Endothelial cell of umbilical vein (primary cell): Measurements from ENCODE around the gene DCC. TPM values are rescaled to one million over a fixed set of nuclear protein-coding genes. Genes with fewer than 3 reads are reported as not detected.

ENCODE experiments used
- BruUV-seq: library from RNA; stranded (reverse); fragments of 400-500 nt; replicated peaks from 2 replicates; lab custom pipeline; 2021; lab: Mats Ljungman, UMichigan
- CTCF ChIA-PET: fragments of 300-600, 350-600 bp; sonication (Branson Sonifier 250); formaldehyde crosslinking; loops from one replicate; lab custom pipeline; 2021; ENCODE audit warnings: antibody characterized with exemption, inconsistent platforms; lab: Charles Lee
- POLR2A ChIA-PET: fragments of 300-600, 350-600 bp; sonication (Branson Sonifier 250); formaldehyde crosslinking; loops from one replicate; lab custom pipeline; 2021; ENCODE audit warnings: antibody characterized with exemption, inconsistent platforms; lab: Charles Lee
- DNase-seq: peaks from one replicate; pipeline ENCODE4 v3.0.0-alpha.2; 2011; ENCODE audit warnings: low read depth, low spot score
- FAIRE-seq: peaks from 2 replicates; lab custom pipeline; 2011; peaks lifted over from hg19 to GRCh38; lab: Jason Lieb, UNC
- H2AFZ ChIP-seq: 2 replicates; pipeline ENCODE4 v1.6.0; 2012; ENCODE audit warnings: low read depth, low read length, control low read depth, inconsistent platforms
- H3K27ac ChIP-seq: 2 replicates; pipeline ENCODE4 v1.5.1; 2011; ENCODE audit warnings: low read depth, mild to moderate bottlenecking, control low read depth, low read length, moderate library complexity; ENCODE audit not compliant: insufficient read depth
- H3K27me3 ChIP-seq, 2 experiments: 2 replicates each; pipeline versions ENCODE4 v1.6.0 to v1.6.1; 2011; ENCODE audit warnings: low read length in 2 of 2, mixed read lengths in 1 of 2; ENCODE audit not compliant: control insufficient read depth in 2 of 2, insufficient read depth in 2 of 2
- H3K36me3 ChIP-seq, 2 experiments: 2 replicates in 1 of 2; 3 replicates in 1 of 2; pipeline ENCODE4 v1.5.1; 2011; ENCODE audit warnings: low read length in 2 of 2, mild to moderate bottlenecking in 1 of 2, moderate library complexity in 1 of 2; ENCODE audit not compliant: control insufficient read depth in 2 of 2, insufficient read depth in 2 of 2; ENCODE audit errors: extremely low read depth in 1 of 2
- H3K4me1 ChIP-seq: 3 replicates; pipeline ENCODE4 v1.5.1; 2011; ENCODE audit warnings: mild to moderate bottlenecking, low read length; ENCODE audit not compliant: control insufficient read depth, insufficient read depth; ENCODE audit errors: extremely low read depth
- H3K4me2 ChIP-seq: 2 replicates; pipeline ENCODE4 v1.6.1; 2011; ENCODE audit warnings: low read length, control low read depth, mixed read lengths; ENCODE audit not compliant: insufficient read depth
- H3K4me3 ChIP-seq, 3 experiments: fragments of 200-600 bp in 1 of 3; sonication (generic), shearing (Covaris generic) in 1 of 3; replicated peaks in 1 of 3; 2 replicates each; pipeline ENCODE4 v1.5.1; 2011 to 2016; ENCODE audit warnings: control low read depth in 3 of 3, low read length in 3 of 3, mild to moderate bottlenecking in 2 of 3, inconsistent platforms in 1 of 3, low read depth in 1 of 3, moderate library complexity in 1 of 3; ENCODE audit not compliant: insufficient read depth in 1 of 3
- H3K79me2 ChIP-seq: 2 replicates; pipeline ENCODE4 v1.6.0; 2012; ENCODE audit warnings: low read length, inconsistent platforms; ENCODE audit not compliant: control insufficient read depth, insufficient read depth
- H3K9ac ChIP-seq: replicated peaks from 2 replicates; pipeline ENCODE3; 2011; ENCODE audit warnings: low read length, control low read depth; ENCODE audit not compliant: insufficient read depth; ENCODE audit errors: extremely low read depth
- H3K9me1 ChIP-seq: replicated peaks from 3 replicates; pipeline ENCODE4 v1.6.0; 2011; ENCODE audit warnings: mild to moderate bottlenecking, low read length; ENCODE audit not compliant: control insufficient read depth, insufficient read depth; ENCODE audit errors: extremely low read depth
- H3K9me3 ChIP-seq: replicated peaks from 2 replicates; pipeline ENCODE4 v1.5.1; 2012; ENCODE audit warnings: low read length, inconsistent platforms; ENCODE audit not compliant: control insufficient read depth, insufficient read depth
- H4K20me1 ChIP-seq: replicated peaks from 2 replicates; pipeline ENCODE3; 2011; ENCODE audit warnings: mild to moderate bottlenecking, low read length; ENCODE audit not compliant: control insufficient read depth, insufficient read depth; ENCODE audit errors: extremely low read depth
- EZH2 ChIP-seq: IDR thresholded peaks from 2 replicates; pipeline ENCODE4 v1.6.1; 2012; ENCODE audit warnings: borderline replicate concordance, low read depth, mild to moderate bottlenecking, moderate library complexity, low read length, inconsistent platforms; ENCODE audit not compliant: severe bottlenecking
- FOS ChIP-seq: IDR thresholded peaks from 2 replicates; pipeline ENCODE4 v1.6.1; 2011; ENCODE audit warnings: mild to moderate bottlenecking, low read length, moderate library complexity, borderline replicate concordance; ENCODE audit not compliant: insufficient read depth
- GATA2 ChIP-seq: IDR thresholded peaks from 2 replicates; pipeline ENCODE4 v1.7.0; 2011; ENCODE audit warnings: low read depth, mild to moderate bottlenecking, moderate library complexity, mixed read lengths, low read length; ENCODE audit not compliant: insufficient read length, insufficient read depth
- JUN ChIP-seq: IDR thresholded peaks from 2 replicates; pipeline ENCODE4 v1.6.1; 2011; ENCODE audit warnings: borderline replicate concordance, low read depth; ENCODE audit not compliant: insufficient read length, insufficient read depth
- MYC ChIP-seq: IDR thresholded peaks from one replicate; pipeline ENCODE4 v1.6.1; 2011; ENCODE audit warnings: mild to moderate bottlenecking, low read depth, low read length
- POLR2A ChIP-seq: IDR thresholded peaks from 2 replicates; pipeline ENCODE4 v1.6.1; 2012; ENCODE audit warnings: low read depth, mild to moderate bottlenecking, control low read depth, low read length
- POLR2AphosphoS5 ChIP-seq: IDR thresholded peaks from 2 replicates; pipeline ENCODE4 v1.6.1; 2012; ENCODE audit warnings: low read depth, mild to moderate bottlenecking, control low read depth, low read length, moderate library complexity; ENCODE audit not compliant: insufficient read depth
- dilution Hi-C: fragments of 300-500 bp; cut with MboI; formaldehyde crosslinking; loops from one replicate; pipeline ENCODE4 v1.15.0; 2019; ENCODE audit warnings: low sequenced_read_pairs; ENCODE audit not compliant: extremely low pct_ligation_motif_present
- intact Hi-C: fragments of 100-400 bp; cut with micrococcal nuclease; formaldehyde crosslinking; loops from one replicate; pipeline ENCODE4 v1.10.0; 2022
- polyA plus RNA-seq, 4 experiments: library from polyadenylated mRNA; depleted of rRNA in 3 of 4; stranded (reverse) in 3 of 4; unstranded in 1 of 4; fragments of >200 nt; gene quantifications; 2 replicates each; pipeline versions ENCODE4 v1.2.1 to v1.2.3, GENCODE V29; 2011 to 2012; ENCODE audit warnings: missing spikeins in 1 of 4
- total RNA-seq: library from RNA; stranded (reverse); gene quantifications from 2 replicates; pipeline ENCODE4 v1.2.3, GENCODE V29; 2021
- TF ChIP-seq, protein P1 (sequence below), 2 donors: IDR thresholded peaks; 1 replicate in 1 of 2; 2 replicates in 1 of 2; pipeline ENCODE4 v1.5.1; 2011; ENCODE audit warnings: low read length in 2 of 2, mild to moderate bottlenecking in 2 of 2, moderate library complexity in 2 of 2, control low read depth in 1 of 2, inconsistent platforms in 1 of 2, low read depth in 1 of 2; ENCODE audit not compliant: insufficient read depth in 1 of 2; ENCODE audit errors: extremely low read depth in 1 of 2
- TF ChIP-seq, protein P2 (sequence below): IDR thresholded peaks from 2 replicates; pipeline ENCODE4 v1.6.1; 2011; ENCODE audit not compliant: insufficient read depth, insufficient read length

Gene DCC
- total and polyA plus RNA-seq, 2 donors (not counting 3 experiments of a cell fraction or from before 2014, with no cell fraction given): not detected

- peaks cover 7% of the 10 kb centered on the region for H3K9me3 ChIP-seq
- H3K27ac ChIP-seq: no peak overlapping the region
- intact Hi-C loops: no loop called here
- BruUV-seq: no TSS peak
- CTCF ChIA-PET: no interaction called here
- DNase-seq (no peak), FAIRE-seq (no peak)
- H3K9me1 ChIP-seq: no peaks in the 10 kb centered on the region
- dilution Hi-C loops: no loop called here
- H3K27me3 ChIP-seq: no peaks in the 10 kb centered on the region
- TF ChIP-seq, protein P1, sequence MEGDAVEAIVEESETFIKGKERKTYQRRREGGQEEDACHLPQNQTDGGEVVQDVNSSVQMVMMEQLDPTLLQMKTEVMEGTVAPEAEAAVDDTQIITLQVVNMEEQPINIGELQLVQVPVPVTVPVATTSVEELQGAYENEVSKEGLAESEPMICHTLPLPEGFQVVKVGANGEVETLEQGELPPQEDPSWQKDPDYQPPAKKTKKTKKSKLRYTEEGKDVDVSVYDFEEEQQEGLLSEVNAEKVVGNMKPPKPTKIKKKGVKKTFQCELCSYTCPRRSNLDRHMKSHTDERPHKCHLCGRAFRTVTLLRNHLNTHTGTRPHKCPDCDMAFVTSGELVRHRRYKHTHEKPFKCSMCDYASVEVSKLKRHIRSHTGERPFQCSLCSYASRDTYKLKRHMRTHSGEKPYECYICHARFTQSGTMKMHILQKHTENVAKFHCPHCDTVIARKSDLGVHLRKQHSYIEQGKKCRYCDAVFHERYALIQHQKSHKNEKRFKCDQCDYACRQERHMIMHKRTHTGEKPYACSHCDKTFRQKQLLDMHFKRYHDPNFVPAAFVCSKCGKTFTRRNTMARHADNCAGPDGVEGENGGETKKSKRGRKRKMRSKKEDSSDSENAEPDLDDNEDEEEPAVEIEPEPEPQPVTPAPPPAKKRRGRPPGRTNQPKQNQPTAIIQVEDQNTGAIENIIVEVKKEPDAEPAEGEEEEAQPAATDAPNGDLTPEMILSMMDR (IDR thresholded peaks at IDR 0.05; ENCODE audit: extremely low read depth in 1 of 2, insufficient read depth in 1 of 2, low read depth in 1 of 2, low read length in 2 of 2): no peak
- TF ChIP-seq GATA2 (no peak), JUN (no peak), MYC (no peak), POLR2AphosphoS5 (no peak), FOS (no peak), EZH2 (no peak), POLR2A (no peak)
- TF ChIP-seq, protein P2, sequence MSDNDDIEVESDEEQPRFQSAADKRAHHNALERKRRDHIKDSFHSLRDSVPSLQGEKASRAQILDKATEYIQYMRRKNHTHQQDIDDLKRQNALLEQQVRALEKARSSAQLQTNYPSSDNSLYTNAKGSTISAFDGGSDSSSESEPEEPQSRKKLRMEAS: no peak
- H3K4me1 ChIP-seq: no peaks in the 10 kb centered on the region
- POLR2A ChIA-PET: no interaction called here
- no peaks in the 10 kb centered on the region for H3K36me3 ChIP-seq
- H4K20me1 ChIP-seq: no peaks in the 10 kb centered on the region
- no peak overlapping the region for H3K4me2 ChIP-seq
- H3K79me2 ChIP-seq: no peaks in the 10 kb centered on the region
- no peak overlapping the region for H2AFZ ChIP-seq
- H3K4me3 ChIP-seq: no peak overlapping the region
- H3K9ac ChIP-seq: no peak overlapping the region
These were observed 30.8 kb downstream of the DCC start for GRCh38 chr18:52370841-52371240.
